Common myeloid progenitor, CD34-positive (primary cell): Measurements from ENCODE around the gene FGF9.

Source experiments
- CTCF ChIA-PET: fragments of 350-600 bp; sonication (Branson Sonifier 250); formaldehyde crosslinking; loops from one replicate; lab custom pipeline; 2021; ENCODE audit warnings: antibody characterized with exemption; lab: Charles Lee
- POLR2A ChIA-PET: fragments of 350-600 bp; sonication (Branson Sonifier 250); formaldehyde crosslinking; loops from one replicate; lab custom pipeline; 2021; ENCODE audit warnings: antibody characterized with exemption; lab: Charles Lee
- DNase-seq, 3 donors: peaks; one replicate each; pipeline versions ENCODE4 v3.0.0 to v3.0.0-alpha.2; 2013
- H3K27ac ChIP-seq, 2 experiments: 1 replicate in 1 of 2; 2 replicates in 1 of 2; pipeline ENCODE4 v1.7.0; 2013; ENCODE audit warnings: inconsistent platforms in 2 of 2, low read length in 2 of 2, mild to moderate bottlenecking in 2 of 2, low read depth in 1 of 2, moderate library complexity in 1 of 2; ENCODE audit not compliant: severe bottlenecking in 2 of 2, insufficient read depth in 1 of 2, poor library complexity in 1 of 2
- H3K27me3 ChIP-seq, 5 experiments: replicated peaks in 2 of 5; 1 replicate in 3 of 5; 2 replicates in 2 of 5; pipeline versions ENCODE4 v1.6.1 to v1.7.0; 2013; ENCODE audit warnings: low read length in 4 of 5, mild to moderate bottlenecking in 2 of 5, moderate library complexity in 2 of 5, inconsistent platforms in 1 of 5; ENCODE audit not compliant: insufficient read depth in 5 of 5, control insufficient read depth in 4 of 5
- H3K36me3 ChIP-seq, 4 experiments: 1 replicate in 2 of 4; 2 replicates in 2 of 4; pipeline versions ENCODE4 v1.6.1 to v1.7.0; 2013; ENCODE audit warnings: low read length in 3 of 4, control low read depth in 1 of 4, mild to moderate bottlenecking in 1 of 4; ENCODE audit not compliant: control insufficient read depth in 4 of 4, insufficient read depth in 4 of 4
- H3K4me1 ChIP-seq, 4 experiments: 1 replicate in 3 of 4; 2 replicates in 1 of 4; pipeline versions ENCODE4 v1.6.1 to v1.7.1; 2013; ENCODE audit warnings: low read length in 3 of 4, mild to moderate bottlenecking in 3 of 4, control low read depth in 1 of 4, inconsistent platforms in 1 of 4, moderate library complexity in 1 of 4; ENCODE audit not compliant: control insufficient read depth in 4 of 4, insufficient read depth in 4 of 4; ENCODE audit errors: control extremely low read depth in 1 of 4
- H3K4me3 ChIP-seq, 7 experiments: 1 replicate in 4 of 7; 2 replicates in 3 of 7; pipeline versions ENCODE4 v1.5.1 to v1.7.0; 2013; ENCODE audit warnings: mild to moderate bottlenecking in 7 of 7, low read length in 6 of 7, moderate library complexity in 6 of 7, inconsistent platforms in 2 of 7, low read depth in 2 of 7, control low read depth in 1 of 7; ENCODE audit not compliant: insufficient read depth in 4 of 7, control insufficient read depth in 1 of 7; ENCODE audit errors: extremely low read depth in 1 of 7
- H3K9me3 ChIP-seq, 5 experiments: 1 replicate in 4 of 5; 2 replicates in 1 of 5; pipeline versions ENCODE4 v1.6.1 to v1.7.1; 2013; ENCODE audit warnings: low read length in 4 of 5, mild to moderate bottlenecking in 2 of 5, inconsistent platforms in 1 of 5, low read depth in 1 of 5, moderate library complexity in 1 of 5; ENCODE audit not compliant: control insufficient read depth in 4 of 5, insufficient read depth in 2 of 5; ENCODE audit errors: control extremely low read depth in 1 of 5
- WGBS: methylation state at CpG from one replicate; pipeline ENCODE4 v1.1.5; 2013; ENCODE audit not compliant: insufficient coverage; 5-methylcytosine and 5-hydroxymethylcytosine counted together

The FGF9 gene

GRCh38 chr13:21691928-21692327, 21.1 kb downstream of the FGF9 start:
- ChIA-PET CTCF (interaction anchor here (0.7 kb wide), 1 partner anchor 1359 kb away, joined by 3 read pairs; no protein-coding TSS in a partner anchor), POLR2A (no interaction called here)
- H3K27ac ChIP-seq, result no peak overlapping the region
- 94% methylated on average over 3 of the region's 5 CpGs for WGBS
- H3K4me1 ChIP-seq, result no peaks in the 10 kb centered on the region
- no peak for DNase-seq
- peaks cover 0 to 5% (median 2%) of the 10 kb centered on the region in 5 experiments for H3K27me3 ChIP-seq
- H3K36me3 ChIP-seq, result no peaks in the 10 kb centered on the region
- no peak overlapping the region for H3K4me3 ChIP-seq
- peaks cover 0 to 1% (median 0%) of the 10 kb centered on the region in 5 experiments for H3K9me3 ChIP-seq

DNA sequence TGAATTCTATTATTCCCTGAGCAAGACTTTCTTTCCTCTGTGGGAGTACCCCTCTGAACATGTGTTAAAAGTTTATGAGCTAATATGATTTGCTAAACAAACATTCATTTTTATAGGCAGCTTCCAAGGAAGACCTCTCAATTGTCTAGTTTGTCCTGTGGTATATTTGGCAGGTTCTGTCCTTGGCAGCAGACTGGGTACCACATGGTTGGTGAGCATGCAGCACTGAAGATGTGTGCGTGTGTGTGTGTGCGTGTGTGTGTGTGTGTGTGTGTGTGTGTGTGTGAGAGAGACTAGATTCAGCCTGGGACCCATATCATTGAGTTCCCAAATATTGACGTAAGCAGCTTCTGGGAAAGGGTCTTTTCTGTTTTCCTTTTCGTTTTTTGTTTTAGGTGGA, 24.0 kb downstream of the FGF9 start:
- H3K4me3 ChIP-seq, result no peak overlapping the region
- WGBS, result 61% methylated on average over 2 of the region's 4 CpGs
- ChIA-PET POLR2A (no interaction called here), CTCF (interaction anchor here (1.3 kb wide), 1 partner anchor 18 kb away, joined by 3 read pairs; no protein-coding TSS in a partner anchor)
- DNase-seq, result no peak
- no peaks in the 10 kb centered on the region for H3K9me3 ChIP-seq
- H3K36me3 ChIP-seq, result no peaks in the 10 kb centered on the region
- H3K27ac ChIP-seq, result no peak overlapping the region
- no peaks in the 10 kb centered on the region for H3K4me1 ChIP-seq
- peaks cover 0 to 3% (median 2%) of the 10 kb centered on the region in 5 experiments for H3K27me3 ChIP-seq

DNA sequence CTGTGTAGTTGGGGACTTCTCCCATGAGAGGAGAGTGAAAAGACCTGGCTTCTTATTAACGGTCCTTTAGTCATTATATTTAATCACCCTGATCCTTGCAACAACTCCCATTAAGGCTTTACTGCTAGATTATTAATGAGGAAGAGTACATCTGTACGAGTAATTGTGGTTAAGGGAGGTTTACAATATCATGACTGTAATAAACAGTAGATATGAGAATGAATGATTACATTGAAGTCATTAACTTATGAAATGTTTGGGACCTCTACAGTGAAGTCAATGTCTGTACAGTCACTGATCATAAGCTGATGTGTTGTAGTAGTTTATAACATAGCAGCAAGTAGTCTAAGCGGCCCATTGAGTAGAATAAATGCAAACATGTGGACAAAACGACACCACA, 24.7 kb downstream of the FGF9 start:
- ChIA-PET POLR2A (no interaction called here), CTCF (no interaction called here)
- H3K27me3 ChIP-seq, result peaks cover 0 to 4% (median 2%) of the 10 kb centered on the region in 5 experiments
- DNase-seq, result no peak
- H3K4me3 ChIP-seq, result no peak overlapping the region
- no peak overlapping the region for H3K27ac ChIP-seq
- no peaks in the 10 kb centered on the region for H3K4me1 ChIP-seq
- H3K36me3 ChIP-seq, result no peaks in the 10 kb centered on the region
- WGBS, result no CpG with 5 or more reads among the region's 4 CpGs
- no peaks in the 10 kb centered on the region for H3K9me3 ChIP-seq

- 60% methylated on average over 1 of the region's 3 CpGs for WGBS
- Histone ChIP-seq H3K4me3 (no peak overlapping the region), H3K36me3 (no peaks in the 10 kb centered on the region), H3K27me3 (peaks cover 0 to 5% (median 2%) of the 10 kb centered on the region in 5 experiments), H3K27ac (no peak overlapping the region), H3K4me1 (no peaks in the 10 kb centered on the region), H3K9me3 (no peaks in the 10 kb centered on the region)
- POLR2A ChIA-PET, result no interaction called here
- DNase-seq, result no peak
- CTCF ChIA-PET, result no interaction called here
These were observed 26.1 kb downstream of the FGF9 start for GRCh38 chr13:21696865-21697448.

- Histone ChIP-seq H3K27ac (no peak overlapping the region), H3K4me1 (no peaks in the 10 kb centered on the region), H3K36me3 (no peaks in the 10 kb centered on the region), H3K4me3 (no peak overlapping the region), H3K27me3 (peaks cover 0 to 5% (median 2%) of the 10 kb centered on the region in 5 experiments), H3K9me3 (no peaks in the 10 kb centered on the region)
- WGBS, result 93% methylated on average over 2 of the region's 5 CpGs
- DNase-seq, result no peak
- CTCF ChIA-PET, result no interaction called here
- POLR2A ChIA-PET, result no interaction called here
These were observed 28.2 kb downstream of the FGF9 start for GRCh38 chr13:21698817-21699679.

- no peak overlapping the region for H3K4me3 ChIP-seq
- WGBS, result 90% methylated on average over 6 of the region's 10 CpGs
- CTCF ChIA-PET, result interaction anchor here (0.9 kb wide), 1 partner anchor 64 kb away, joined by 3 read pairs; no protein-coding TSS in a partner anchor
- H3K27me3 ChIP-seq, result peaks cover 0 to 3% (median 2%) of the 10 kb centered on the region in 5 experiments
- POLR2A ChIA-PET, result no interaction called here
- no peak for DNase-seq
- no peak overlapping the region for H3K27ac ChIP-seq
- no peaks in the 10 kb centered on the region for H3K9me3 ChIP-seq
- H3K4me1 ChIP-seq, result no peaks in the 10 kb centered on the region
- H3K36me3 ChIP-seq, result no peaks in the 10 kb centered on the region
These were observed 30.6 kb downstream of the FGF9 start for GRCh38 chr13:21701460-21701859.

DNA sequence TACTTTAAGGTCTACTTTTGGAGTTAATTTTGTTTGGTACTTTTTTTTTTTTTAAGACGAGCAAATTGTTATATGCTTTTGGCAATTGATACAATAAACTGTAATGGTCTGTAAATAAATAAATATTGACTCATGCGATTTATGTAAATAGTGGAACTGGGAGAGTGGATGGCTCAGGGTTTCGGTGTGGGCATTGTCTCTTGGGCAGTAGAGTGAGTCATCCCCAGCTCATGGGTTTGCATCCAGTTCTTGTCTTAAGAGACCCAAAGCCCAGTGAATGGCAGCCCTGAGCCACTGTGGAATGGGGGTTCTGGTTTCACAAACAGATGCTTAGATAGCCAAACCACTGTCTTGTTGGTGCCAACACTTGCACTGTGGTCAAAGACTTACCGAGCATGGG, 33.0 kb downstream of the FGF9 start:
- POLR2A ChIA-PET, result no interaction called here
- WGBS, result 100% methylated on average over 3 of the region's 4 CpGs
- no peak overlapping the region for H3K4me3 ChIP-seq
- CTCF ChIA-PET, result no interaction called here
- H3K9me3 ChIP-seq, result no peaks in the 10 kb centered on the region
- no peaks in the 10 kb centered on the region for H3K4me1 ChIP-seq
- no peaks in the 10 kb centered on the region for H3K36me3 ChIP-seq
- DNase-seq, result no peak
- no peak overlapping the region for H3K27ac ChIP-seq
- peaks cover 0 to 4% (median 0%) of the 10 kb centered on the region in 5 experiments for H3K27me3 ChIP-seq
